ENCODE measurements around the gene SIGLEC9.

SIGLEC9 gene

GRCh38 chr19:51145916-51146493 lies 21.3 kb downstream of the SIGLEC9 start:
- no peak for TF ChIP-seq CTCF (conservative IDR thresholded peaks at IDR 0.05)
- no peak overlapping the region for H3K27ac ChIP-seq

- no peak for TF ChIP-seq CTCF (conservative IDR thresholded peaks at IDR 0.05)
- no peak overlapping the region; the same call in 1 of the 2 replicates for H3K27ac ChIP-seq
Observed at GRCh38 chr19:51146751-51147150, 22.0 kb downstream of the SIGLEC9 start.

- H3K27ac ChIP-seq, result peak overlapping the region; percentile 78
- no peak for TF ChIP-seq CTCF (conservative IDR thresholded peaks at IDR 0.05)
Observed at GRCh38 chr19:51147663-51148062, 23.0 kb downstream of the SIGLEC9 start.

- H3K27ac ChIP-seq, result peak overlapping the region; percentile 78
- no peak for TF ChIP-seq CTCF (conservative IDR thresholded peaks at IDR 0.05)
Observed at GRCh38 chr19:51148580-51148979, 23.9 kb downstream of the SIGLEC9 start.

- TF ChIP-seq CTCF (conservative IDR thresholded peaks at IDR 0.05), result no peak
Observed at GRCh38 chr19:51150627-51151026, 25.9 kb downstream of the SIGLEC9 start.

GRCh38 chr19:51156710-51157109 lies 32.0 kb downstream of the SIGLEC9 start:
- no peak for TF ChIP-seq CTCF (conservative IDR thresholded peaks at IDR 0.05)
- H3K27ac ChIP-seq, result no peak overlapping the region

More at GRCh38 chr19:51150627-51151026, 25.9 kb downstream of the SIGLEC9 start:
- H3K27ac ChIP-seq, result no peak overlapping the region; the same call in 1 of the 2 replicates

GRCh38 chr19:51157265-51157664 lies 32.6 kb downstream of the SIGLEC9 start:
- TF ChIP-seq CTCF (conservative IDR thresholded peaks at IDR 0.05), result no peak
- no peak overlapping the region for H3K27ac ChIP-seq
